Smooth muscle cell (in vitro differentiated cells): Measurements from ENCODE around the gene RER1. TPM values are rescaled to one million over a fixed set of nuclear protein-coding genes. Genes with fewer than 3 reads are reported as not detected.

Experiments used
- DNase-seq: peaks from one replicate; lab custom pipeline; 2025; ENCODE audit not compliant: unreplicated experiment; lab: John Stamatoyannopoulos, UW
- H2AFZ ChIP-seq: fragments of 200-600 bp; sonication (generic); 2 replicates; pipeline ENCODE4 v1.6.0; 2016; ENCODE audit warnings: antibody characterized with exemption, low read depth, mild to moderate bottlenecking
- H3F3A ChIP-seq: fragments of 200-600 bp; sonication (generic); 2 replicates; pipeline ENCODE4 v1.6.0; 2017; ENCODE audit warnings: antibody characterized with exemption, low read depth
- H3K27ac ChIP-seq: fragments of 200-600 bp; sonication (generic); 2 replicates; pipeline ENCODE4 v1.5.1; 2016; ENCODE audit warnings: low read depth, mild to moderate bottlenecking
- H3K27me3 ChIP-seq: fragments of 200-600 bp; sonication (generic); 2 replicates; pipeline ENCODE4 v1.6.1; 2016; ENCODE audit warnings: low read depth, mild to moderate bottlenecking
- H3K36me3 ChIP-seq: fragments of 200-600 bp; sonication (generic); 2 replicates; pipeline ENCODE4 v1.5.1; 2016; ENCODE audit warnings: low read depth
- H3K4me1 ChIP-seq: fragments of 200-600 bp; sonication (generic); 2 replicates; pipeline ENCODE4 v1.5.1; 2016; ENCODE audit warnings: low read depth
- H3K4me2 ChIP-seq: fragments of 200-600 bp; sonication (generic); 2 replicates; pipeline ENCODE4 v1.6.0; 2016; ENCODE audit warnings: mild to moderate bottlenecking
- H3K4me3 ChIP-seq: fragments of 200-600 bp; sonication (generic); 2 replicates; pipeline ENCODE4 v1.5.1; 2016; ENCODE audit warnings: mild to moderate bottlenecking
- H3K79me2 ChIP-seq: fragments of 200-600 bp; sonication (generic); 2 replicates; pipeline ENCODE4 v1.6.0; 2016; ENCODE audit warnings: low read depth, mild to moderate bottlenecking
- H3K9ac ChIP-seq: fragments of 200-600 bp; sonication (generic); 2 replicates; pipeline ENCODE4 v1.6.0; 2016; ENCODE audit warnings: low read depth
- H3K9me3 ChIP-seq: fragments of 200-600 bp; sonication (generic); replicated peaks from 2 replicates; pipeline ENCODE4 v1.5.1; 2016; ENCODE audit warnings: low read depth
- H4K20me1 ChIP-seq: fragments of 200-600 bp; sonication (generic); 2 replicates; pipeline ENCODE4 v1.6.0; 2016; ENCODE audit warnings: low read depth
- WGBS: methylation state at CpG from one replicate; pipeline ENCODE4 v1.1.7; 2016; ENCODE audit warnings: low lambda C conversion rate; 5-methylcytosine and 5-hydroxymethylcytosine counted together
- polyA plus RNA-seq: library from polyadenylated mRNA; unstranded; fragments of >200 nt; fragmentation: Nextera tagmentation; extraction: Ambion mirVana; gene quantifications from 2 replicates; pipeline ENCODE4 v1.2.1, GENCODE V29; 2016
- total RNA-seq: library from RNA; depleted of rRNA; stranded (reverse); fragments of >200 nt; gene quantifications from 2 replicates; pipeline ENCODE4 v1.2.3, GENCODE V29; 2014
- TF ChIP-seq, protein P1 (sequence below): fragments of 200-600 bp; sonication (generic); IDR thresholded peaks from 2 replicates; pipeline ENCODE4 v1.5.1; 2017; ENCODE audit warnings: borderline replicate concordance, mild to moderate bottlenecking, antibody characterized with exemption; ENCODE audit not compliant: insufficient read depth, poor library complexity, severe bottlenecking

The RER1 gene
- total and polyA plus RNA-seq, 2 experiments from 2014 or later: 101 to 269 TPM

DNA sequence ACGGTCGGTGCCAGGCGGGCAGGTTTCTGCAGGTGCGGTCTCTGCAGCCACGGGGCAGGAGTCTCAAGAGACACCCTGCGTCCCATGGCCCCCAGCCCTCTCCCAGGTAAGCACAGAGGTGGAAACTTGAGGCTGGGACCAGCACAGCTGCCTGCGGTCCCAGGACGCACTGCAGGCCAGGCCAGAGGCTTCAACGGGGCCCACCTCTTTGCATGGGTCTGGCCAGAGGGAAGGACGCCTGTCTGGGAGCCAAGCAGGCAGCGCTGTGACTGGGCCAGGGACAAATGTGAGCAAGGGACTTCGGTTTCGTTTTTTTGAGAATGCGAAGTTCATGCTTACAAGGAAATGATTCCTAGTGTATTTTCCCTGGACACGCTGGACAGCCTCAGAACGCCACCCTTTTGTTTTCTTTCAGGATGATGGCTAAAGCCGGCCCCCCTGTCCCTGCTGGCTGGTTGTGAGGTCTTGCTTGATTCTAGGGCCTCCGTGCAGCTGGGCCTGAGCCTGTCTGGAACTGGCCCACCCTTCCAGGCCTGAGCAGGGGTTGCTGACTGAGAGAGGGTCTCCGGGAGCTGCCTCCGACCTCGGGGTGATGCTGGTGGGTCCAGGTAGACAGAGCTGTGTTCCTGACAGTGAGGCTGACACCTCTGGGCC is 38.6 kb upstream of the RER1 start:
- Histone ChIP-seq H3K4me1 (peaks cover 15% of the 10 kb centered on the region), H3K4me3 (no peak overlapping the region), H3K27me3 (no peaks in the 10 kb centered on the region), H3K9ac (no peak overlapping the region), H3K36me3 (no peaks in the 10 kb centered on the region), H3K27ac (no peak overlapping the region), H2AFZ (no peak overlapping the region), H3F3A (no peaks in the 10 kb centered on the region), H3K4me2 (no peak overlapping the region), H3K9me3 (no peaks in the 10 kb centered on the region), H4K20me1 (no peaks in the 10 kb centered on the region), H3K79me2 (no peaks in the 10 kb centered on the region)
- TF ChIP-seq, protein P1, sequence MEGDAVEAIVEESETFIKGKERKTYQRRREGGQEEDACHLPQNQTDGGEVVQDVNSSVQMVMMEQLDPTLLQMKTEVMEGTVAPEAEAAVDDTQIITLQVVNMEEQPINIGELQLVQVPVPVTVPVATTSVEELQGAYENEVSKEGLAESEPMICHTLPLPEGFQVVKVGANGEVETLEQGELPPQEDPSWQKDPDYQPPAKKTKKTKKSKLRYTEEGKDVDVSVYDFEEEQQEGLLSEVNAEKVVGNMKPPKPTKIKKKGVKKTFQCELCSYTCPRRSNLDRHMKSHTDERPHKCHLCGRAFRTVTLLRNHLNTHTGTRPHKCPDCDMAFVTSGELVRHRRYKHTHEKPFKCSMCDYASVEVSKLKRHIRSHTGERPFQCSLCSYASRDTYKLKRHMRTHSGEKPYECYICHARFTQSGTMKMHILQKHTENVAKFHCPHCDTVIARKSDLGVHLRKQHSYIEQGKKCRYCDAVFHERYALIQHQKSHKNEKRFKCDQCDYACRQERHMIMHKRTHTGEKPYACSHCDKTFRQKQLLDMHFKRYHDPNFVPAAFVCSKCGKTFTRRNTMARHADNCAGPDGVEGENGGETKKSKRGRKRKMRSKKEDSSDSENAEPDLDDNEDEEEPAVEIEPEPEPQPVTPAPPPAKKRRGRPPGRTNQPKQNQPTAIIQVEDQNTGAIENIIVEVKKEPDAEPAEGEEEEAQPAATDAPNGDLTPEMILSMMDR: no peak
- 95% methylated on average over 21 of the region's 21 CpGs for WGBS
- DNase-seq: no peak

GRCh38 chr1:2353551-2354438 is 37.8 kb upstream of the RER1 start:
- Histone ChIP-seq H3K27me3 (no peaks in the 10 kb centered on the region), H3K9me3 (no peaks in the 10 kb centered on the region), H3K4me3 (no peak overlapping the region), H3F3A (no peaks in the 10 kb centered on the region), H3K79me2 (no peaks in the 10 kb centered on the region), H3K4me2 (no peak overlapping the region), H3K4me1 (peaks cover 14% of the 10 kb centered on the region), H3K27ac (no peak overlapping the region), H3K36me3 (no peaks in the 10 kb centered on the region), H2AFZ (no peak overlapping the region), H3K9ac (no peak overlapping the region), H4K20me1 (no peaks in the 10 kb centered on the region)
- no peak for DNase-seq
- TF ChIP-seq, protein P1: no peak
- WGBS: 93% methylated on average over 28 of the region's 28 CpGs

DNA sequence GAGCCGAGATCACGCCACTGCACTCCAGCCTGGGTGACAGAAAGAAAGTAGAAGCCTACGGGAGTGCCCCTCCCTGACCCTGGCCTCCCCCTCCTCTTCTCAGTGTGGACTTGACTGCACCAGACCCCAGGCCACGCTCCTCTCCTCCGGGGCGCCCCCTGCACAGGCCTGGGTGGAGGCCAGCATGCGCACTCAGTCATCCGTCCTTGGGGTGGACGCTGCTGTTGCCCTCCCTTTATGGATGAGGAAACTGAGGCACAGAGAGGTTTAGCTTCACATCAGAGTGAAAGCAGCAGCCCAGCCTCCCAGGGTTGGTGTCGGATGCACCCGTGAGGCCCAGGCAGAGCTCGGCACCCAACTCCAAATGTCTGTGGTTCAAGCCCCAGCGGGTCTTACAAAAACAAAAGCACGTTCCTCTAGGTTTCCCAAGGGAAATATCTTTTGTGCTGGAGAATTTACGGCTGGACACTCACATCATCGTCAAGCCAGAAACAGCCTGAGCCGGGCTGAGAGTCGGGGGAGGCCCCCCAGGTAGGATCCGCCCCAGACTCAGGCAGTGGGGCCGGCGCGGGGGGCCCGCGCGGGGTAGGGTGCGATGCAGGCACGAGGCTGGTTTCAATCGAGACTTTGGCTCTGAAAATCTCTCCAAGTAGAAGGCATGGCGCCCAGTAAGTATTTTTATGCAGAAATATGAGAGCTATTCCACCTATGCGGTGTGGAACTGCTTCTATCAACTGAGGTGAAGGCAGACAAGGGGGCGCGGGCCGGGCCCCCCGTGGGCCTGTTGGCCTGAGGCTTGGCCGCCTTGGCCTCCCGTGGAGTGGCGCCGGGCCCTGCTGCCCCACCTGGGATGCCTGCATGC is 36.9 kb upstream of the RER1 start:
- peaks cover 5% of the 10 kb centered on the region for H3K4me1 ChIP-seq
- H2AFZ ChIP-seq: no peak overlapping the region
- no peaks in the 10 kb centered on the region for H3K79me2 ChIP-seq
- H3K27me3 ChIP-seq: no peaks in the 10 kb centered on the region
- H4K20me1 ChIP-seq: no peaks in the 10 kb centered on the region
- H3K27ac ChIP-seq: no peak overlapping the region
- H3K4me2 ChIP-seq: no peak overlapping the region
- H3F3A ChIP-seq: no peaks in the 10 kb centered on the region
- H3K9ac ChIP-seq: no peak overlapping the region
- TF ChIP-seq, protein P1: no peak
- no peak overlapping the region for H3K4me3 ChIP-seq
- no peaks in the 10 kb centered on the region for H3K36me3 ChIP-seq
- 94% methylated on average over 38 of the region's 38 CpGs for WGBS
- DNase-seq: no peak
- H3K9me3 ChIP-seq: no peaks in the 10 kb centered on the region
